ENCODE results near the gene NUMB. TPM values are rescaled to one million over a fixed set of nuclear protein-coding genes. Genes with fewer than 3 reads are reported as not detected.

The NUMB gene
- total and polyA plus RNA-seq, 4 donors: 21.2 to 45.8 (median 26.1) TPM

DNA sequence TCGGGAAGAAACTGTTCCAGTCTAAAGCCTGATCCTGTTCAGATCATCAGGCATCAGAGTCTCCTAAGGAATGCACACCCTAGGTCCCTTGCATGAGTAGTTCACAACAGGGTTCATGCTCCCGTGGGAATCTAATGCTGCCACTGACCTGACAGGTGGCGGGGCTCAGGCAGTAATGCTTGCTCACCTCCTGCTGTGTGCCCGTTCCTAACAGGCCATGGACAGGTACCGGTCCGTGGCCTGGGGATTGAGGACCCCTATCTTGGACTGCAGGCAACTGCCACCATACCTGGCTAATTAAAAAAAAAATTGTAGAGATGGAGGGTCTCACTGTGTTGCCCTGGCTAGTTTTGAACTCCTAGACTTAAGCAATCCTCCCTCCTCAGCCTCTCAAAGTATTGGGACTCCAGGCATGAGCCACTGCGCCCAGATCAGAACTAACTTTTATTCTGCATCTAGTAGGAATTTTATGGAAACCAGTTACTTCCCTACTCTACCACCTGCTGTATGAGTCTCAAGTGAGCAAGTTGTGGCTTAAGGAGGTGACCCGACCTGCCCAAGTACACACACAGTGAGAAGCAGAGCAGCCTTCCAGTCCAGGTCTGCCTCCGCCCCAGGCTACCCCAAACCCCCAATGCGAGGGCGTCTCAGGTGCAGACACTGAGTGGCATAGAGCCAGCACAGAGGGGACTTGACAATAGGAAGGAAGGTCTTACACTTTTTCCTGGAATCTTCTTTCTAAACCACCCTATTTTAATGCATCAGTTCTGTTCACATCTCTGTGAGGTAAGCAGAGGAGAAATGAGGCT lies 223.6 kb downstream of the NUMB start (continued):
- TF ChIP-seq FOXA1 (IDR thresholded peaks at IDR 0.05): no peak
- TF ChIP-seq YY1 (IDR thresholded peaks at IDR 0.05): no peak
- TF ChIP-seq, protein P1, sequence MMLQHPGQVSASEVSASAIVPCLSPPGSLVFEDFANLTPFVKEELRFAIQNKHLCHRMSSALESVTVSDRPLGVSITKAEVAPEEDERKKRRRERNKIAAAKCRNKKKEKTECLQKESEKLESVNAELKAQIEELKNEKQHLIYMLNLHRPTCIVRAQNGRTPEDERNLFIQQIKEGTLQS (IDR thresholded peaks at IDR 0.05): no peak
- no peak for TF ChIP-seq FOXA2 (IDR thresholded peaks at IDR 0.05)
- no peak for TF ChIP-seq EGR1 (IDR thresholded peaks at IDR 0.05; ENCODE audit: low read depth in 2 of 2)
- TF ChIP-seq TAF1 (conservative IDR thresholded peaks at IDR 0.05): no peak

DNA sequence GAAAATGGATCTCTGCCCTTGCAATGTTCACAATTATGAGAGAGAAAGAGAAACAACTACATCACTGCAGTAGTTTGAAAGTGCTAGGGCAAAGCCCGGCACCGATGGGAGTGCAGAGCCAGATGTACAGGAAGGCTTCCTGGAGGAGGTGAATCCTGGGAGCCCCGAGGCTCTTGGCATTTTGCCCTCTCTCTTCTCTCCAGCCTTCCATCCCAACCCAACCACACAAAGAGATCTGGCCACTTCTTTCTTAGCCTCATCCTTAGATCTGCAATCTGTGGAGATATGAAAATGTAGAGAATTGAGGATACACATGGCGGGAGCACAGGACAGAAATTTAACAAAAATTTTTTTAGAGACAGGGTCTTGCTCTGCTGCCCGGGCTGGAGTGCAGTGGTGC lies 224.3 kb downstream of the NUMB start:
- Histone ChIP-seq H3K36me3 (ENCODE audit: control insufficient read depth in 4 of 4, insufficient read depth in 3 of 4, low read depth in 1 of 4, low read length in 3 of 4) (no peaks in the 10 kb centered on the region), H3K27ac (ENCODE audit: low read depth in 1 of 2, low read length in 2 of 2) (no peak overlapping the region), H3K27me3 (ENCODE audit: control insufficient read depth in 4 of 4, insufficient read depth in 4 of 4, low read length in 3 of 4) (peaks cover 0 to 6% (median 2%) of the 10 kb centered on the region in 4 donors), H3K4me1 (ENCODE audit: control insufficient read depth in 4 of 4, insufficient read depth in 4 of 4, low read length in 3 of 4) (peaks cover 5 to 19% (median 13%) of the 10 kb centered on the region in 4 donors), H3K9ac (ENCODE audit: low read depth in 1 of 2, low read length in 2 of 2) (no peak overlapping the region), H3K4me3 (ENCODE audit: low read depth in 1 of 3, low read length in 3 of 3) (no peak overlapping the region), H3K9me3 (ENCODE audit: control insufficient read depth in 4 of 4, low read length in 3 of 4) (no peaks in the 10 kb centered on the region)
- TF ChIP-seq, protein P2, sequence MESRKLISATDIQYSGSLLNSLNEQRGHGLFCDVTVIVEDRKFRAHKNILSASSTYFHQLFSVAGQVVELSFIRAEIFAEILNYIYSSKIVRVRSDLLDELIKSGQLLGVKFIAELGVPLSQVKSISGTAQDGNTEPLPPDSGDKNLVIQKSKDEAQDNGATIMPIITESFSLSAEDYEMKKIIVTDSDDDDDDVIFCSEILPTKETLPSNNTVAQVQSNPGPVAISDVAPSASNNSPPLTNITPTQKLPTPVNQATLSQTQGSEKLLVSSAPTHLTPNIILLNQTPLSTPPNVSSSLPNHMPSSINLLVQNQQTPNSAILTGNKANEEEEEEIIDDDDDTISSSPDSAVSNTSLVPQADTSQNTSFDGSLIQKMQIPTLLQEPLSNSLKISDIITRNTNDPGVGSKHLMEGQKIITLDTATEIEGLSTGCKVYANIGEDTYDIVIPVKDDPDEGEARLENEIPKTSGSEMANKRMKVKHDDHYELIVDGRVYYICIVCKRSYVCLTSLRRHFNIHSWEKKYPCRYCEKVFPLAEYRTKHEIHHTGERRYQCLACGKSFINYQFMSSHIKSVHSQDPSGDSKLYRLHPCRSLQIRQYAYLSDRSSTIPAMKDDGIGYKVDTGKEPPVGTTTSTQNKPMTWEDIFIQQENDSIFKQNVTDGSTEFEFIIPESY (IDR thresholded peaks at IDR 0.05): no peak
- TF ChIP-seq, protein P3, sequence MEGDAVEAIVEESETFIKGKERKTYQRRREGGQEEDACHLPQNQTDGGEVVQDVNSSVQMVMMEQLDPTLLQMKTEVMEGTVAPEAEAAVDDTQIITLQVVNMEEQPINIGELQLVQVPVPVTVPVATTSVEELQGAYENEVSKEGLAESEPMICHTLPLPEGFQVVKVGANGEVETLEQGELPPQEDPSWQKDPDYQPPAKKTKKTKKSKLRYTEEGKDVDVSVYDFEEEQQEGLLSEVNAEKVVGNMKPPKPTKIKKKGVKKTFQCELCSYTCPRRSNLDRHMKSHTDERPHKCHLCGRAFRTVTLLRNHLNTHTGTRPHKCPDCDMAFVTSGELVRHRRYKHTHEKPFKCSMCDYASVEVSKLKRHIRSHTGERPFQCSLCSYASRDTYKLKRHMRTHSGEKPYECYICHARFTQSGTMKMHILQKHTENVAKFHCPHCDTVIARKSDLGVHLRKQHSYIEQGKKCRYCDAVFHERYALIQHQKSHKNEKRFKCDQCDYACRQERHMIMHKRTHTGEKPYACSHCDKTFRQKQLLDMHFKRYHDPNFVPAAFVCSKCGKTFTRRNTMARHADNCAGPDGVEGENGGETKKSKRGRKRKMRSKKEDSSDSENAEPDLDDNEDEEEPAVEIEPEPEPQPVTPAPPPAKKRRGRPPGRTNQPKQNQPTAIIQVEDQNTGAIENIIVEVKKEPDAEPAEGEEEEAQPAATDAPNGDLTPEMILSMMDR (IDR thresholded peaks at IDR 0.05; ENCODE audit: low read depth, low read length, missing input control): no peak
- TF ChIP-seq NR2F2 (IDR thresholded peaks at IDR 0.05) (no peak), SP1 (IDR thresholded peaks at IDR 0.05) (no peak), HNF4A (conservative IDR thresholded peaks at IDR 0.05) (no peak), RAD21 (IDR thresholded peaks at IDR 0.05) (no peak), JUND (IDR thresholded peaks at IDR 0.05) (no peak), HNF4G (IDR thresholded peaks at IDR 0.05) (no peak), TAF1 (conservative IDR thresholded peaks at IDR 0.05) (no peak)
- TF ChIP-seq, protein P4, sequence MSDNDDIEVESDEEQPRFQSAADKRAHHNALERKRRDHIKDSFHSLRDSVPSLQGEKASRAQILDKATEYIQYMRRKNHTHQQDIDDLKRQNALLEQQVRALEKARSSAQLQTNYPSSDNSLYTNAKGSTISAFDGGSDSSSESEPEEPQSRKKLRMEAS (IDR thresholded peaks at IDR 0.05): no peak
- DNase-seq (ENCODE audit: low spot score): no peak
- 85% methylated on average over 5 of the region's 5 CpGs for WGBS

DNA sequence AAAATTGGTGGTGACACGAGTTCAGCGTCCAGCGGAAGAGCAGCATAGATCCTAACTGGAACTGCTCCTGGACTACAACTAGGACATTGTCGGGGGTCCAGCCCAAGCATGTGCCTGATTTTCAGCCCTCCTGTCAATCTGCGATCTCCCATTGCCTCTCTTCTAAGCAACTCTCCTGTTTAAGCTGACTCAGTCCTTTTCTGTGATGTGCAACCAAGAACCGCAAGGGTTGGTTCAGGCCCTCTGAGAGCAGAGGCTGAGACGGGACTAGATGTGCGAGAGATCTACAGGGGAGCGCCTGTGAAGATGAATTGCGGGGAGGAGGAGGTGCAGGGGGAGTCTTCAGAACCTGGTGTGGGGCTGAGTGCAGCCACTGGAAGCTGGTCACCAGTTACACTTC lies 224.8 kb downstream of the NUMB start:
- no peak for DNase-seq (ENCODE audit: low spot score)
- Histone ChIP-seq H3K4me1 (ENCODE audit: control insufficient read depth in 4 of 4, insufficient read depth in 4 of 4, low read length in 3 of 4) (peaks cover 5 to 14% (median 11%) of the 10 kb centered on the region in 4 donors), H3K36me3 (ENCODE audit: control insufficient read depth in 4 of 4, insufficient read depth in 3 of 4, low read depth in 1 of 4, low read length in 3 of 4) (peaks cover 0 to 4% (median under 1%) of the 10 kb centered on the region in 4 donors), H3K27ac (ENCODE audit: low read depth in 1 of 2, low read length in 2 of 2) (no peak overlapping the region), H3K27me3 (ENCODE audit: control insufficient read depth in 4 of 4, insufficient read depth in 4 of 4, low read length in 3 of 4) (peaks cover 0 to 2% (median 0%) of the 10 kb centered on the region in 4 donors), H3K9ac (ENCODE audit: low read depth in 1 of 2, low read length in 2 of 2) (no peak overlapping the region), H3K4me3 (ENCODE audit: low read depth in 1 of 3, low read length in 3 of 3) (no peak overlapping the region), H3K9me3 (ENCODE audit: control insufficient read depth in 4 of 4, low read length in 3 of 4) (no peaks in the 10 kb centered on the region)
- 91% methylated on average over 10 of the region's 10 CpGs for WGBS
- TF ChIP-seq FOXA2 (IDR thresholded peaks at IDR 0.05) (no peak), JUND (IDR thresholded peaks at IDR 0.05) (no peak), FOXA1 (IDR thresholded peaks at IDR 0.05) (no peak), YY1 (IDR thresholded peaks at IDR 0.05) (no peak), RXRA (IDR thresholded peaks at IDR 0.05) (no peak), EGR1 (IDR thresholded peaks at IDR 0.05; ENCODE audit: low read depth in 2 of 2) (no peak), HNF4G (IDR thresholded peaks at IDR 0.05) (no peak), NR2F2 (IDR thresholded peaks at IDR 0.05) (no peak), HNF4A (conservative IDR thresholded peaks at IDR 0.05) (no peak), TAF1 (conservative IDR thresholded peaks at IDR 0.05) (no peak), GABPA (IDR thresholded peaks at IDR 0.05 in 1 of 2, conservative IDR thresholded peaks at IDR 0.05 in 1 of 2) (no peak)
- TF ChIP-seq, protein P3 (IDR thresholded peaks at IDR 0.05; ENCODE audit: low read depth, low read length, missing input control): no peak
- TF ChIP-seq, protein P5, sequence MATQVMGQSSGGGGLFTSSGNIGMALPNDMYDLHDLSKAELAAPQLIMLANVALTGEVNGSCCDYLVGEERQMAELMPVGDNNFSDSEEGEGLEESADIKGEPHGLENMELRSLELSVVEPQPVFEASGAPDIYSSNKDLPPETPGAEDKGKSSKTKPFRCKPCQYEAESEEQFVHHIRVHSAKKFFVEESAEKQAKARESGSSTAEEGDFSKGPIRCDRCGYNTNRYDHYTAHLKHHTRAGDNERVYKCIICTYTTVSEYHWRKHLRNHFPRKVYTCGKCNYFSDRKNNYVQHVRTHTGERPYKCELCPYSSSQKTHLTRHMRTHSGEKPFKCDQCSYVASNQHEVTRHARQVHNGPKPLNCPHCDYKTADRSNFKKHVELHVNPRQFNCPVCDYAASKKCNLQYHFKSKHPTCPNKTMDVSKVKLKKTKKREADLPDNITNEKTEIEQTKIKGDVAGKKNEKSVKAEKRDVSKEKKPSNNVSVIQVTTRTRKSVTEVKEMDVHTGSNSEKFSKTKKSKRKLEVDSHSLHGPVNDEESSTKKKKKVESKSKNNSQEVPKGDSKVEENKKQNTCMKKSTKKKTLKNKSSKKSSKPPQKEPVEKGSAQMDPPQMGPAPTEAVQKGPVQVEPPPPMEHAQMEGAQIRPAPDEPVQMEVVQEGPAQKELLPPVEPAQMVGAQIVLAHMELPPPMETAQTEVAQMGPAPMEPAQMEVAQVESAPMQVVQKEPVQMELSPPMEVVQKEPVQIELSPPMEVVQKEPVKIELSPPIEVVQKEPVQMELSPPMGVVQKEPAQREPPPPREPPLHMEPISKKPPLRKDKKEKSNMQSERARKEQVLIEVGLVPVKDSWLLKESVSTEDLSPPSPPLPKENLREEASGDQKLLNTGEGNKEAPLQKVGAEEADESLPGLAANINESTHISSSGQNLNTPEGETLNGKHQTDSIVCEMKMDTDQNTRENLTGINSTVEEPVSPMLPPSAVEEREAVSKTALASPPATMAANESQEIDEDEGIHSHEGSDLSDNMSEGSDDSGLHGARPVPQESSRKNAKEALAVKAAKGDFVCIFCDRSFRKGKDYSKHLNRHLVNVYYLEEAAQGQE (IDR thresholded peaks at IDR 0.05): no peak
- TF ChIP-seq, protein P4 (IDR thresholded peaks at IDR 0.05): no peak
